HG03095 (cell line): ENCODE measurements around the gene GRM5.

Experiments
- ATAC-seq: cut with Tn5 transposase; IDR thresholded peaks from one replicate; pipeline ENCODE4 v1.9.1; 2021; ENCODE audit warnings: moderate library complexity; ENCODE audit not compliant: unreplicated experiment

The GRM5 gene

DNA sequence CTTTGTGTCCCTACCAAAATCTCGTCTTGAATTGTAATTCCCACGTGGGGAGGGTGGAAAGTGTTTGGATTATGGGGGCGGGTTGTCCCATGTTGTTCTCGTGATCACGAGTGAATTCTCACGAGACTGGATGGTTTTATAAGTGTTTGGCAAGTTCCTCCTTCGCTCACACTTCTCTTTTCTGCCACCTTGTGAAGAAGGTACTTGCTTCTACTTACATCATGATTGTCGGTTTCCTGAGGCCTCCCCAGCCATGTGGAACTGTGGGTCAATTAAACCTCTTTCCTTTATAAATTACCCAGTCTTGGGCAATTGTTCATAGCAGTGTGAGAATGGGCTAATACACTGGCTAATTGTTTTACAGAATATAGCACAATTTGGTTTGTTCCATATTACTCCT is 326.3 kb downstream of the GRM5 start:
- no peak for ATAC-seq

DNA sequence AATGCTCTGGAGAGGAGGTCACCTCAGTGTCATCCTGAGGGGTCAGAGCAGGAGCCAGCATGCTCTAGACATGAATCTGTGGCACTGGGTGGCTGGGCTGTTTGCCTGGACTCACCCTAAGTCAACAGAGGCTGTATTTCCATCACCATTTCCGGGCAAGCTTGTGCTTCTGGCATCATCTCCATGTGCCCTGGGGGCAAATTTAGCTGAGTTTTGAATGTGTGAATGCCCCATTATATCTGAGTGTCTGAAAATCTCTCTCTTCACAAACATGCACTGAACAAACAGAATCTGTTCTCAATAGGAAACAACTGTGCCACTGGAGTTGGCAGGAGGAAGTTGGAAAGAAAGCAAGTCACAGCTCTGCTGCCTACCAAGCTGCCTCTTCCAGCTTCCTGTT is 356.2 kb downstream of the GRM5 start:
- no peak for ATAC-seq

- ATAC-seq = no peak
Measured at GRCh38 chr11:88704485-88704884, 361.3 kb downstream of the GRM5 start.

- no peak for ATAC-seq
Measured at GRCh38 chr11:88701816-88702215, 364.0 kb downstream of the GRM5 start.

GRCh38 chr11:88697139-88697538 is 368.6 kb downstream of the GRM5 start:
- no peak for ATAC-seq

GRCh38 chr11:88695689-88696414 is 369.9 kb downstream of the GRM5 start:
- ATAC-seq = no peak

- ATAC-seq = no peak
Measured at GRCh38 chr11:88692306-88693086, 373.3 kb downstream of the GRM5 start.

DNA sequence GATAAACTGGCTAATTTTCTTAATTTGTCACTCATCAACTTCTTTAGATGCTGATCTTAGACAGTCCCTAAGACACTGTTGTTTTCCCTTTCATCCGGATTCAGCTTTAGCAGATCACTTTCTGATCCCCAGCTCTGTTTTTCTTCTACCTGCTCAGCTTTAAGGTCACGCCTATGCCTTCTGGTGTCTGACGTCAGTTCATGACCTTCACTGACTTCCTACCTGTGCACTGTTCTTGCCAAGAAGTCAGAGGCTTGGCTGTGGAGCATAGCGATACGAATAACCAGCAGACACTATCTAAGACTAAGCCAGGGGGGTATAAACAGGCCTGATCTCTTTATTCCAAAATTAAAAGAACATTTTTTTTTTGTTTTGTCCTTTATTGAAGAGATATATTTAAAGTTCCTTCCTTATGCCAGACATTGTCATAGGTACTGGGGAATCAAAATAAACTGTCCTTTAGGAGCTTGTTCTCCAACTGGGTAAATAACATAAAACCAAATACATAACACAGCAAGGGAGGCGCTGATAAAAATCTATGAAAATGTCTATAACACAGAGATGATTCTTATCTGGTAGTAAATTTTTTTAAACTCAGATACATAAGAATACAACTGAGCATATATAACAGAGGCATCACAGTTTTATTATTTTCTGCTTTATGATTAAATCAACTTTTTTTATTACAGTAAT is 376.1 kb downstream of the GRM5 start:
- ATAC-seq = no peak

GRCh38 chr11:88683024-88683423 is 382.8 kb downstream of the GRM5 start:
- no peak for ATAC-seq

GRCh38 chr11:88680806-88681205 is 385.0 kb downstream of the GRM5 start:
- ATAC-seq = no peak

DNA sequence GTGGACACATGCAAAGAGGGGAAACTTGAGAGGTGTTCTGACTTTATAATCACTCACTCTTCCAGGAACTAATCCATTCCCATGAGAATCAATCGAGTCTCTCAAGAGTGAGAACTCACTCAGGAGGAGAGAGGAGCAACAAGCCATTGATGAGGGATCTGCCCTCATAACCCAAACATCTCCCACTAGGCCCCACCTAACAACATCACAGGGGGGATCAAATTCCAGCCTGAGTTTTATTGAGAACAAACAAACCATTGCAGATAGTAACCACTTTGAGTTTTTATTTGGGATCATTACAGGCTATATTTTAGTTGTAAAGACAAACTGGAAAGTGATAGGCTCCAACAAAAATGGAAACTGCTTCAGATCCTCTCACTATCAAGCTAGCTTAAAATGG is 399.4 kb downstream of the GRM5 start:
- no peak for ATAC-seq

DNA sequence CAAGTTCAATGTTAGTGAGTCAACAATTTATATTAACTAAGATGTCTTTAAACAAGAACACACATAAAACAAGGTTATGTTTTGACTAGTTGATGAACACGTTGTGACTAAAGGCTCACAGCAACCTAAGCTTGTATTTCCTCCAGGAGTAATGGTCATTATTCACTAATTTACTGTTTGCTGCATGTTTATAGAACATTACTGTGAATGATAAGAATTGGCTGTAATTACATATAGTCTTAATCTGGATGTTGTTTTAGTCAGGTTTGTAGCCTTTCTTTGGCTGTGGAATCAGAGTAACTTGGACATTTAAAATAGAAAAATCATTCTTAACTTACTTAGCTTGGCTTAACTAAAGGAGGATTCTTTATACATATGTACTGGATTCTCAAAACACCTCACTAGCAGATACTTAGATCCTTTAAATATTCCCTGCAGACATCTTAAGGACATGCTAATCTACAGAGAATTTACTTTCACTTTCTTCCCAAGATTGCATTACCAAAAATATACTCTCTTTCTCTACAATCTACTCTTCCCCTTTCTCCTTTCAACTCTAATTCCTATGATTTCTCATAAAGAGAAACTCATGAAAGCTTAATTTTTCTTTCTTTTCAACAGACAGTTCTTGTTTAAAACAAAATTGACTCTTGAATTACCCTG is 408.6 kb downstream of the GRM5 start:
- no peak for ATAC-seq

DNA sequence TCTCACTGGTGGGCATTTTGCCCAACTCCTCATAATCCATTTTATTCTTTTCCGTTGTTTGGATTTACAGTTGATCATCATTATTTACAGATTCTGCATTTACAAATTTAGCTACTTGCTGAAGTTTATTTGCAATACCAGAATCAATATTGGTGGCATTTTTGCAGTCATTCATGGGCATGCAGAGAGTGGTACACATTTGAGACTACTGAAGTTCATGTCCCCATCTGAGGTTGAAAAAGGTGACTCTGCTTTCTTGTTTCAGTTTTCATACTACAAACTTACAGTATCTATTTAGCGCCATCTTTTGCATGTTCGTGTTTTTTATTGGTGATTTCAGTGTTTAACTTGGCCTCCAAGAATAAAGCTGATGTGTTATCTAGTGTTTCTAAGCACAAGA is 409.5 kb downstream of the GRM5 start:
- no peak for ATAC-seq

DNA sequence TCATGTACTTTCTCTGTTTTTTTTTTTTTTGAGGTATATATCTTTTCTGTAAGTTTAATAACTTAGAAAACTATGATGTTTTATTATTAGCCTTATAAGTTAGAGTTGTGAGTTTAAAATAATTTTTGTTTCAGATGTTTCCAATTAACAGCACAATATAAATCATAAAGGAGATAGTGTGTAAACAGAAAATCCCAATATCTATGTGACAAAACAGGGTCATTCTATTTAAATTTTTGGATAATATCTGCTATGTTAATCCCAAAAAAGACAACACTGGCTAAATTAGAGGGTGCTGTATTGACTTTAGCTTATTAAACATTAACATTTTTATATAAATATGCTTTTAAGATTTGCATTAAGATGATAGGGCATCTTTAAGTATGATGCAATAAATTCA is 410.1 kb downstream of the GRM5 start:
- ATAC-seq = no peak

DNA sequence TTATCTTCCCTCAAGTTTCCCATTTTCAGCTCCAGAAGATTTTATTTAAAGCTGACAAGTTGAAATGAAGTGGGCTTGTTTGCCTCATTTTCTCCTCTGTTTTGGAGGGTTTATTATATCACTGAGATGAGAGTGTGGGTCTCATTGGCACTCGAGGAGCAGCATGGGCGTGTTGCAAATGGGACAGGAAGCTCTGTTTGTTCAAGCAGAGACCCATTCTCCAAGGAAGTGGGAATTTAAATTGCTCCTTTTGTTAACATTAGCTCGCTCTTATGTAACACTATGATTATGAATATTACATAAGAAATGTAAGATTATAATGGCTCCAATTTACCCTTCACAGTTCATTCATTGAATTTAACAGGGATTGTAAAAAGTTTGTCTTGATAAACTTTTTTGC is 410.6 kb downstream of the GRM5 start:
- ATAC-seq = no peak

DNA sequence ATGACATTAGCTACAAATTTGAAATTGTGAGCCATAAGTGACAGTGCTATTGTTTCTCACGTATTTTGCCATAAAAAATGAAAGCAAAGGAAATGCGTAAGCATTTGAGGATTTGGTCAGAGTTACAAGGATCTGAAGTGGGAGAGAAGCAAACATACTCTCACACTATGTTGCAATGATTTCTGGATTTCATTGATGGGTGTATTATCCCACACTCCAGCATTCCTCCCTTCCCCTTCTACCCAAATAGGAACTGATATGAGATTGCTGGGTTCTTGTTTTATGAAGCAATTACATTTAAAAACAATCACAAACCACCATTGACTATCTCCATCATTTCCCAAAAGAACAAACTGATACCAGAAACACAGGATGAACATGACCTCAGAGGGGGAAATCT is 414.2 kb downstream of the GRM5 start:
- ATAC-seq = no peak

DNA sequence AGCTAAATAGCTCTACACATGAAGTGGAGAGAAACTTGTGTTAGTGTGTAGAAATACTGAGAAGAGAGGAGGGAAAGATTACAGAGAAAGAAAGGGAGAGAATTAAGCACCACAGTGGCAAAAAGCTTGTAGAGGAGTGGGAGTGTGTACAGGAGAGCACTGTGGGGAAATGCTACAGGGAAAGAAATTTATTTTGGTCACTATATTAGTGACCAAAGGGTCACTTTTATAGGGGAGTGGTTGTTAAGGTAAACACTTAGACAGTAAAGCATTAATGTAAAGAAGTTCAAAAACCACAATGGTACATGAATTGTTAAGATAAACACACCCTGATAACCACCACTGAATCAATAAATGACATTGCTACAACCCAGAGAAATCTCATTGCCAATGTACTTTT is 421.1 kb downstream of the GRM5 start:
- no peak for ATAC-seq

GRCh38 chr11:88632163-88632562 is 433.6 kb downstream of the GRM5 start:
- ATAC-seq = no peak

DNA sequence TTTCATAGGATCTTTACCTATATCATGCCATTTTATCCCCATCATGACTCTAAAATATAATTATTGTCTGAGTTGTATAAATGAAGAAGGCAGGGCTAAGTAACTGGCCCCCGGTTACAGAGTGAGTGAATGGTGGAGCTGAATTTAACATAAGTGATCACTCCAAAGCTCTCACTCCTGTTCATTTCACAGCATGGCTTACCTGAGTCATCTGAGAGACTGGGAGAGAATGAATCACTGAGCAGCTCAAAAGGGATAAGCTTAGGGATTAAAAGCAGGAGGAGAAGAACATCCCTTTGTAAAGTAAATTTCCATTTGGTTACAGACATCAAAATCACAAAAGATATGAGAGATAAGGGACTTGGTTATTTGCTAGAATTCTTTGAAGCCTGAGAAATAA is 434.3 kb downstream of the GRM5 start:
- no peak for ATAC-seq

- no peak for ATAC-seq
Measured at GRCh38 chr11:88629496-88629895, 436.3 kb downstream of the GRM5 start.

DNA sequence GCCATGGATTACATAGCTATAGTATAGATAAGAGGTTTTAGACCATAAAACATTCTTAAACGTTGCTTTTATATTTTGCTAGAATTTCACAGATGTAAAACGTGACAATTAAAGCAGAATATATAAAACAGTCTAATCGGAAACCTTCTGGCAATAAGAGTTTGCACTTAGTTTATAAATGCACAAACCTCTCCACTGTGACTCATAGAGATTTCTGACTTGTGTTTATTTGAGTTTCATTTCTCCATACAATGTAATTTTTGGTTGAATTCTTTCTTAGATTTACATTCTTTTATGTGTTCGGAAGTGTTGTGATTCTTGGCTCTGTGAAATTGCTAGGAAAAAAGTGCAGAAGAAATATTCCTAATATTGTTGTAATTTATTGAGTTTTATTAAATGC is 439.6 kb downstream of the GRM5 start:
- no peak for ATAC-seq
